ENCODE results near the gene HOXC4. TPM values are rescaled to one million over a fixed set of nuclear protein-coding genes. Genes with fewer than 3 reads are reported as not detected.

HOXC4 gene
- total RNA-seq, 1 experiment from 2014 or later: not detected

- Histone ChIP-seq H3K27me3 (ENCODE audit: insufficient read depth, low read length) (peaks cover 93% of the 10 kb centered on the region), H3K27ac (ENCODE audit: insufficient read length, low read depth, low read length) (no peak overlapping the region)
These were observed 44.2 kb upstream of the HOXC4 start for GRCh38 chr12:54009171-54010052.

More at GRCh38 chr12:54009171-54010052, 44.2 kb upstream of the HOXC4 start:
- Histone ChIP-seq H3K4me1 (ENCODE audit: insufficient read depth, low read length) (no peaks in the 10 kb centered on the region), H2BK15ac (ENCODE audit: low read depth, low read length) (no peak overlapping the region), H2AK5ac (ENCODE audit: insufficient read length, low read length) (no peak overlapping the region), H3T11ph (ENCODE audit: low read length) (no peak overlapping the region), H3K9ac (ENCODE audit: extremely low read depth, insufficient read length, low read length) (no peak overlapping the region), H2BK120ac (ENCODE audit: low read depth, low read length, poor library complexity, severe bottlenecking) (no peak overlapping the region), H3K56ac (ENCODE audit: insufficient read length, low read depth, low read length) (no peak overlapping the region), H4K20me1 (ENCODE audit: control insufficient read depth, insufficient read depth, insufficient read length) (no peaks in the 10 kb centered on the region), H2BK20ac (ENCODE audit: low read depth, low read length, poor library complexity, severe bottlenecking) (no peak overlapping the region), H3K4me2 (ENCODE audit: insufficient read depth, insufficient read length, low read length) (no peak overlapping the region), H3K14ac (ENCODE audit: insufficient read depth, low read length) (no peak overlapping the region), H3K23ac (ENCODE audit: insufficient read length, low read depth, low read length) (no peak overlapping the region), H2BK5ac (ENCODE audit: insufficient read length, low read length) (no peak overlapping the region), H3K79me1 (ENCODE audit: insufficient read depth, low read depth, low read length, poor library complexity, severe bottlenecking) (no peaks in the 10 kb centered on the region), H3K79me2 (ENCODE audit: insufficient read depth, low read length) (no peaks in the 10 kb centered on the region), H2BK12ac (ENCODE audit: insufficient read length, low read depth, low read length) (no peak overlapping the region), H4K8ac (replicated peaks; ENCODE audit: insufficient read length, low read depth, low read length) (no peak overlapping the region), H4K91ac (ENCODE audit: insufficient read length, low read depth, low read length) (no peak overlapping the region), H3K23me2 (ENCODE audit: insufficient read length, low read depth, low read length, poor library complexity, severe bottlenecking) (no peaks in the 10 kb centered on the region), H3K4ac (ENCODE audit: low read depth, low read length) (no peak overlapping the region), H2AFZ (ENCODE audit: low read length) (no peak overlapping the region), H4K5ac (ENCODE audit: insufficient read length, low read depth, low read length) (no peak overlapping the region), H3K9me3 (ENCODE audit: control insufficient read depth, low read depth, low read length) (no peaks in the 10 kb centered on the region), H3K18ac (ENCODE audit: insufficient read length, low read depth, low read length) (no peak overlapping the region)
- Mint-ChIP-seq H3K4me1 (peaks cover 7 to 35% of the 10 kb centered on the region in 2 experiments), H3K27ac (no peak overlapping the region), H3K4me3 (peak overlapping the region in 1 of 2 experiments; percentile 71; a peak in 3 of 5 replicates), H3K27me3 (ENCODE audit: low read depth) (peaks cover 100% of the 10 kb centered on the region), H3K9me3 (peaks cover 0 to 2% of the 10 kb centered on the region in 2 experiments; a peak in 2 of 5 replicates), H3K36me3 (ENCODE audit: insufficient read depth in 1 of 3, low read depth in 3 of 3) (no peaks in the 10 kb centered on the region)
- DNase-seq: no peak
- TF ChIP-seq CTCF (conservative IDR thresholded peaks at IDR 0.05): no peak
- WGBS (ENCODE audit: extremely low coverage, insufficient read length, low lambda C conversion rate): no CpG with 5 or more reads among the region's 51 CpGs

All from H9 (cell line).